H4 (cell line): ENCODE measurements around the gene PPP1R7. TPM values are rescaled to one million over a fixed set of nuclear protein-coding genes. Genes with fewer than 3 reads are reported as not detected.

Source experiments
- DNase-seq: peaks from one replicate; pipeline ENCODE4 v3.0.0-alpha.2; 2015; ENCODE audit warnings: low spot score
- total RNA-seq: library from RNA; depleted of rRNA; stranded (reverse); fragments of >200 nt; shearing (Covaris generic); gene quantifications from 2 replicates; pipeline ENCODE4 v1.2.3, GENCODE V29; 2014

PPP1R7 gene
- total RNA-seq, 1 experiment from 2014 or later, result 103 TPM

- DNase-seq, result no peak
These were observed 61.0 kb downstream of the PPP1R7 start for GRCh38 chr2:241211276-241211675.

GRCh38 chr2:241213041-241213440 lies 62.8 kb downstream of the PPP1R7 start:
- no peak for DNase-seq

GRCh38 chr2:241213567-241213966 lies 63.3 kb downstream of the PPP1R7 start:
- no peak for DNase-seq

- DNase-seq, result no peak
These were observed 63.9 kb downstream of the PPP1R7 start for GRCh38 chr2:241214209-241214608.

GRCh38 chr2:241214766-241215165 lies 64.5 kb downstream of the PPP1R7 start:
- no peak for DNase-seq

- no peak for DNase-seq
These were observed 65.2 kb downstream of the PPP1R7 start for GRCh38 chr2:241215421-241215820.

- DNase-seq, result no peak
These were observed 66.0 kb downstream of the PPP1R7 start for GRCh38 chr2:241216211-241216761.

GRCh38 chr2:241217320-241218031 lies 67.2 kb downstream of the PPP1R7 start:
- DNase-seq, result peak; percentile 70

GRCh38 chr2:241218131-241219029 lies 68.1 kb downstream of the PPP1R7 start:
- peak; percentile 43 for DNase-seq

- DNase-seq, result no peak
These were observed 68.7 kb downstream of the PPP1R7 start for GRCh38 chr2:241219030-241219382.

- DNase-seq, result no peak
These were observed 69.6 kb downstream of the PPP1R7 start for GRCh38 chr2:241219856-241220356.

- no peak for DNase-seq
These were observed 73.1 kb downstream of the PPP1R7 start for GRCh38 chr2:241223211-241224017.

GRCh38 chr2:241224018-241224850 lies 74.0 kb downstream of the PPP1R7 start:
- DNase-seq, result no peak

GRCh38 chr2:241224851-241225438 lies 74.7 kb downstream of the PPP1R7 start:
- DNase-seq, result no peak

- no peak for DNase-seq
These were observed 75.3 kb downstream of the PPP1R7 start for GRCh38 chr2:241225545-241225944.

- no peak for DNase-seq
These were observed 75.7 kb downstream of the PPP1R7 start for GRCh38 chr2:241225983-241226382.

GRCh38 chr2:241226723-241227572 lies 76.7 kb downstream of the PPP1R7 start:
- DNase-seq, result no peak

- no peak for DNase-seq
These were observed 77.3 kb downstream of the PPP1R7 start for GRCh38 chr2:241227594-241227993.

- no peak for DNase-seq
These were observed 78.0 kb downstream of the PPP1R7 start for GRCh38 chr2:241228081-241228859.
